Naive thymus-derived CD4-positive, alpha-beta T cell (primary cell): ENCODE data around the gene KLHL22. TPM values are rescaled to one million over a fixed set of nuclear protein-coding genes. Genes with fewer than 3 reads are reported as not detected.

Experiments used
- ATAC-seq: fragments of 150-1000 bp; cut with Tn5 transposase; 2 replicates; pipeline ENCODE4 v1.10.0; 2021; ENCODE audit warnings: mild to moderate bottlenecking, moderate library complexity
- CTCF ChIA-PET: fragments of 350-600 bp; sonication (Branson Sonifier 250); formaldehyde crosslinking; loops from one replicate; lab custom pipeline; 2021; ENCODE audit warnings: antibody characterized with exemption; lab: Charles Lee
- POLR2A ChIA-PET: fragments of 350-600 bp; sonication (Branson Sonifier 250); formaldehyde crosslinking; loops from one replicate; lab custom pipeline; 2021; ENCODE audit warnings: antibody characterized with exemption, inconsistent platforms; lab: Charles Lee
- DNase-seq, 9 donors: peaks; one replicate each; pipeline versions ENCODE4 v3.0.0 to v3.0.0-alpha.2; 2020 to 2022; ENCODE audit warnings: mixed read lengths in 1 of 9
- H3K27ac ChIP-seq: one replicate; pipeline ENCODE4 v1.7.0; 2013; ENCODE audit warnings: mild to moderate bottlenecking, low read depth, low read length, moderate library complexity
- H3K27me3 ChIP-seq, 2 donors: one replicate each; pipeline ENCODE4 v1.7.0; 2013; ENCODE audit warnings: low read length in 2 of 2, mild to moderate bottlenecking in 2 of 2, moderate library complexity in 2 of 2; ENCODE audit not compliant: control insufficient read depth in 2 of 2, insufficient read depth in 2 of 2
- H3K36me3 ChIP-seq, 3 experiments: 1 replicate in 2 of 3; 2 replicates in 1 of 3; pipeline ENCODE4 v1.7.0; 2013; ENCODE audit warnings: low read length in 3 of 3, mild to moderate bottlenecking in 3 of 3, moderate library complexity in 1 of 3; ENCODE audit not compliant: insufficient read depth in 3 of 3, control insufficient read depth in 2 of 3
- H3K4me1 ChIP-seq, 2 donors: one replicate each; pipeline ENCODE4 v1.7.0; 2013; ENCODE audit warnings: low read length in 2 of 2, mild to moderate bottlenecking in 2 of 2, moderate library complexity in 1 of 2; ENCODE audit not compliant: control insufficient read depth in 2 of 2, insufficient read depth in 2 of 2
- H3K4me3 ChIP-seq: 2 replicates; pipeline ENCODE4 v1.7.0; 2013; ENCODE audit warnings: mild to moderate bottlenecking, low read length
- H3K9me3 ChIP-seq, 3 experiments: 1 replicate in 2 of 3; 2 replicates in 1 of 3; pipeline ENCODE4 v1.7.0; 2013; ENCODE audit warnings: low read length in 3 of 3; ENCODE audit not compliant: control insufficient read depth in 2 of 3
- H3K27ac Mint-ChIP-seq, 9 donors: one replicate each; pipeline ENCODE4 v1.8.0; 2020 to 2022; ENCODE audit warnings: mixed read lengths in 9 of 9, mild to moderate bottlenecking in 8 of 9, moderate library complexity in 5 of 9, inconsistent platforms in 2 of 9
- H3K27me3 Mint-ChIP-seq, 5 donors: one replicate each; pipeline ENCODE4 v1.8.0; 2021 to 2022; ENCODE audit warnings: mixed read lengths in 5 of 5, mild to moderate bottlenecking in 1 of 5
- H3K36me3 Mint-ChIP-seq, 5 donors: one replicate each; pipeline ENCODE4 v1.8.0; 2020 to 2022; ENCODE audit warnings: mixed read lengths in 5 of 5, mild to moderate bottlenecking in 3 of 5, inconsistent platforms in 1 of 5
- H3K4me1 Mint-ChIP-seq, 7 donors: one replicate each; pipeline ENCODE4 v1.8.0; 2020 to 2022; ENCODE audit warnings: mixed read lengths in 7 of 7, mild to moderate bottlenecking in 3 of 7, inconsistent platforms in 1 of 7
- H3K4me3 Mint-ChIP-seq, 10 donors: one replicate each; pipeline ENCODE4 v1.8.0; 2020 to 2022; ENCODE audit warnings: mild to moderate bottlenecking in 10 of 10, mixed read lengths in 10 of 10, moderate library complexity in 6 of 10, inconsistent platforms in 2 of 10
- H3K9me3 Mint-ChIP-seq, 11 donors: one replicate each; pipeline ENCODE4 v1.8.0; 2020 to 2022; ENCODE audit warnings: mixed read lengths in 11 of 11, mild to moderate bottlenecking in 4 of 11, inconsistent platforms in 1 of 11, moderate library complexity in 1 of 11
- intact Hi-C, 2 donors: fragments of 100-400 bp; cut with micrococcal nuclease; formaldehyde crosslinking; loops; one replicate each; pipeline ENCODE4 v1.15.1; 2023
- polyA plus RNA-seq, 2 donors: library from polyadenylated mRNA; unstranded; fragments of 300-500 nt; fragmentation: Illumina TruSeq; gene quantifications; one replicate each; pipeline ENCODE4 v1.2.3, GENCODE V29; 2021
- total RNA-seq, 6 experiments: library from RNA in 5 of 6; stranded (reverse) in 5 of 6; gene quantifications; 1 replicate in 5 of 6; 2 replicates in 1 of 6; pipeline ENCODE4 v1.2.3 and lab custom pipeline; 2021 to 2026

KLHL22 gene
- total and polyA plus RNA-seq, 7 experiments from 2014 or later, result 20.6 to 71.3 (median 40.0) TPM

DNA sequence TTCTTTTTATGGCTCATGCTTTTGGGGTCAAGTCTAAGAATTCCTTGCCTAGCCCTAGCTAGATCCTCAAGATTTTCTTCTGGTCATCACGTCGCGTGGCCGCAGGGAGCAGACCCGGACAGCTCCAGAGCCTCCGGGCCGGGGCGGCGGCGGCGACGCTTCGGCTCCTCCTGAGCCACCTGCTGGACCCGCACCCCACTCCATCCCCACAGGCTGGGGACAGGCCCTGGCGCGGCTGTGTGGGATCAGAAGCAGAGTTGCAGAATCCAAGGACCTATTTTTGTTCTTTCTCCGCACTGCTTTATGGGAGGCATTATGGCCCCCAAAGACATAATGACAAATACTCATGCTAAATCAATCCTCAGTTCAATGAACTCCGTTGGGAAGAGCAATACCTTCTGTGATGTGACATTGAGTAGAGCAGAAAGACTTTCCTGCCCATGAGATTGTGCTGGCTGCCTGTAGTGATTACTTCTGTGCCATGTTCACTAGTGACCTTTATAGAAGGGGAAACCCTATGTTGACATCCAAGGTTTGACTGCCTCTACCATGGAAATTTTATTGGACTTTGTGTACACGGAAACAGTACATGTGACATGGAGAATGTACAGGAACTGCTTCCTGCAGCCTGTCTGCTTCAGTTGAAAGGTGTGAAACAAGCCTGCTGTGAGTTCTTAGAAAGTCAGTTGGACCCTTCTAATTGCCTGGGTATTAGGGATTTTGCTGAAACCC lies 45.6 kb downstream of the KLHL22 start:
- H3K27me3 ChIP-seq, result no peaks in the 10 kb centered on the region
- Mint-ChIP-seq H3K36me3 (peaks cover 0 to 37% (median 27%) of the 10 kb centered on the region in 5 donors), H3K27me3 (no peaks in the 10 kb centered on the region), H3K4me3 (no peak overlapping the region), H3K27ac (no peak overlapping the region), H3K4me1 (peaks cover 0 to under 1% (median 0%) of the 10 kb centered on the region in 7 donors), H3K9me3 (peaks cover 0 to 2% (median 0%) of the 10 kb centered on the region in 11 donors)
- no peak overlapping the region for H3K27ac ChIP-seq
- ChIA-PET POLR2A (no interaction called here), CTCF (interaction anchor here (0.6 to 1.5 kb wide), 3 partner anchors 12 to 37 kb away, joined by 4 read pairs; no protein-coding TSS in a partner anchor)
- H3K36me3 ChIP-seq, result peaks cover 0 to 30% (median 0%) of the 10 kb centered on the region in 3 experiments
- ATAC-seq, result no peak
- no peaks in the 10 kb centered on the region for H3K4me1 ChIP-seq
- no peaks in the 10 kb centered on the region for H3K9me3 ChIP-seq
- H3K4me3 ChIP-seq, result no peak overlapping the region
- intact Hi-C loops, result no loop called here
- no peak for DNase-seq

DNA sequence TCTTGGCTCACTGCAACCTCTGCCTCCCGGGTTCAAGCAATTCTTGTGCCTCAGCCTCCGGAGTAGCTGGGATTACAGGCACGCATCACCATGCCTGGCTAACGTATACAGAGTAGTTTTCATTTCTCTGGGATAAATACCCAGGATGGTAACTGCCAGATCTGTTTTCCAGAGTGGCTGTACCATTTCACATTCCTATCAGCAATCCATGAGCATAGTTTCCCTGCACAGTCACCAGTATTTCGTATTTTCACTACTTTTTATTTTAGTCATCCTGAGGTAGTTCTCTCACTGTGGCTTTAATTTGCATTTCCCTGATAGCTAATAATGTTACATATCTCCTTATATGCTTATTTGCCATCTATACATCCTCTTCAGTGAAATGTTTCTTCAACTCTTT lies 47.0 kb downstream of the KLHL22 start:
- H3K4me3 ChIP-seq, result no peak overlapping the region
- no peaks in the 10 kb centered on the region for H3K9me3 ChIP-seq
- no peaks in the 10 kb centered on the region for H3K27me3 ChIP-seq
- H3K27ac Mint-ChIP-seq, result no peak overlapping the region
- H3K4me1 Mint-ChIP-seq, result no peaks in the 10 kb centered on the region
- intact Hi-C loops, result no loop called here
- peaks cover 0 to 43% (median 34%) of the 10 kb centered on the region in 5 donors for H3K36me3 Mint-ChIP-seq
- no peaks in the 10 kb centered on the region for H3K4me1 ChIP-seq
- peaks cover 0 to 42% (median 0%) of the 10 kb centered on the region in 3 experiments for H3K36me3 ChIP-seq
- ChIA-PET POLR2A (interaction anchor here (0.7 kb wide), 2 partner anchors 16 to 23 kb away, joined by 3 read pairs; no protein-coding TSS in a partner anchor), CTCF (interaction anchor here (0.7 kb wide), 1 partner anchor 543 kb away, joined by 4 read pairs; no protein-coding TSS in a partner anchor)
- no peaks in the 10 kb centered on the region for H3K27me3 Mint-ChIP-seq
- H3K27ac ChIP-seq, result no peak overlapping the region
- no peaks in the 10 kb centered on the region for H3K9me3 Mint-ChIP-seq
- ATAC-seq (no peak), DNase-seq (no peak)
- H3K4me3 Mint-ChIP-seq, result no peak overlapping the region

DNA sequence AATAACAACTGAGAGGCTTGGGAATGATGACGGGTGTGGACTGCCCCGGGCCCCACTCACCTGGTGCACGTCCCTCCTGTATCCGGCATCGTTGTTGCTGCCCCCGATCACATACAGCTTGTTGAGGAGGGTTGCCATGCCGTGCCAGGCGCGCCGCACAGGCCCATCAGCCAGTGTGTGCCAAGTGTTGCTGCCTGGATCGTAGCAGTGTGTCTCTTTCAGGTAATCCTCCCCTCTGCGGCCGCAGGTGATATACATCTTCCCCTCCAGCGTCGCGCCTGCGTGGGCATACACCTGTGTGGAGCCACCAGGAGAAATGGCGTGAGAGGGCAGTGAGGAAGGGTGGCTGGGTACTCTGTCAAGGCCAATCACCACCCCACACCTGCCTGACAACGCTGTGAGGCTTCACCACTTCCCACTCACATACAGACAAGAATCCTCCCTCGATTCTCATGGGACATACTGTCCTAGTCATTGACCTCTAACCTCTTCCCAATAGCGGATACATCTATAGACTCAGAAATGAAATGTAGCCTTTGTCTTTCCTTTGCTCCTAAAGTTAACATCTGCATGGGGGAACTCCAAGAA lies 49.1 kb downstream of the KLHL22 start:
- intact Hi-C loops, result no loop called here
- no peaks in the 10 kb centered on the region for H3K27me3 ChIP-seq
- Mint-ChIP-seq H3K4me3 (no peak overlapping the region), H3K4me1 (no peaks in the 10 kb centered on the region), H3K27ac (no peak overlapping the region), H3K36me3 (peaks cover 0 to 49% (median 32%) of the 10 kb centered on the region in 5 donors), H3K27me3 (no peaks in the 10 kb centered on the region), H3K9me3 (no peaks in the 10 kb centered on the region)
- H3K9me3 ChIP-seq, result no peaks in the 10 kb centered on the region
- ATAC-seq (no peak), DNase-seq (no peak)
- no peak overlapping the region for H3K27ac ChIP-seq
- H3K4me1 ChIP-seq, result no peaks in the 10 kb centered on the region
- ChIA-PET CTCF (no interaction called here), POLR2A (interaction anchor here (0.6 kb wide), 1 partner anchor 9 kb away, joined by 3 read pairs; no protein-coding TSS in a partner anchor)
- no peak overlapping the region for H3K4me3 ChIP-seq
- H3K36me3 ChIP-seq, result peaks cover 0 to 48% (median 0%) of the 10 kb centered on the region in 3 experiments

DNA sequence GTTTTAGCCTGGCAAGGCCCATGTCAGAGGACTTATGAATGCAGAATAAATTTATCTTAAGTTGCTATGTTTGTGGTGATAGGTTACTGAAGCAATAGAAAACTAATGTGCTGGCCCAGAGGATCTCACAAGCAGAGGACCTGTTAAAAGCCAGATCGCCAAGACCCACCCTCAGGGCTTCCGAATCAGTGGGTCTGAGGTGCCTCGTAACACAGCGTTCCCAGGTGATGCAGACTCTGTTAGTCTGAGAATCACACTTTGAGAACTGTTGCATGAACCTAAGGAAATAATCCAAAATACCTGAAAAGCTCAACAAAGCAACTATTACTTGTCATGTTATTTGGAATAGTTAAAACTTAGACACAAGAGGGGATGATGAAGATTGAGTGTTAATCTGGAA lies 51.3 kb downstream of the KLHL22 start:
- Histone ChIP-seq H3K27ac (no peak overlapping the region), H3K27me3 (no peaks in the 10 kb centered on the region), H3K4me1 (no peaks in the 10 kb centered on the region), H3K4me3 (no peak overlapping the region), H3K9me3 (no peaks in the 10 kb centered on the region), H3K36me3 (peaks cover 0 to 56% (median 0%) of the 10 kb centered on the region in 3 experiments)
- ChIA-PET POLR2A (interaction anchor here (0.6 to 1.0 kb wide), 3 partner anchors 12 to 147 kb away, joined by 3 to 4 read pairs (median 3); no protein-coding TSS in a partner anchor), CTCF (no interaction called here)
- Mint-ChIP-seq H3K27ac (no peak overlapping the region), H3K9me3 (no peaks in the 10 kb centered on the region), H3K36me3 (peaks cover 0 to 43% (median 22%) of the 10 kb centered on the region in 5 donors), H3K27me3 (peaks cover 0 to 3% (median 0%) of the 10 kb centered on the region in 5 donors), H3K4me1 (peaks cover 0 to 1% (median 0%) of the 10 kb centered on the region in 7 donors), H3K4me3 (no peak overlapping the region)
- ATAC-seq (no peak), DNase-seq (no peak)
- intact Hi-C loops, result no loop called here

DNA sequence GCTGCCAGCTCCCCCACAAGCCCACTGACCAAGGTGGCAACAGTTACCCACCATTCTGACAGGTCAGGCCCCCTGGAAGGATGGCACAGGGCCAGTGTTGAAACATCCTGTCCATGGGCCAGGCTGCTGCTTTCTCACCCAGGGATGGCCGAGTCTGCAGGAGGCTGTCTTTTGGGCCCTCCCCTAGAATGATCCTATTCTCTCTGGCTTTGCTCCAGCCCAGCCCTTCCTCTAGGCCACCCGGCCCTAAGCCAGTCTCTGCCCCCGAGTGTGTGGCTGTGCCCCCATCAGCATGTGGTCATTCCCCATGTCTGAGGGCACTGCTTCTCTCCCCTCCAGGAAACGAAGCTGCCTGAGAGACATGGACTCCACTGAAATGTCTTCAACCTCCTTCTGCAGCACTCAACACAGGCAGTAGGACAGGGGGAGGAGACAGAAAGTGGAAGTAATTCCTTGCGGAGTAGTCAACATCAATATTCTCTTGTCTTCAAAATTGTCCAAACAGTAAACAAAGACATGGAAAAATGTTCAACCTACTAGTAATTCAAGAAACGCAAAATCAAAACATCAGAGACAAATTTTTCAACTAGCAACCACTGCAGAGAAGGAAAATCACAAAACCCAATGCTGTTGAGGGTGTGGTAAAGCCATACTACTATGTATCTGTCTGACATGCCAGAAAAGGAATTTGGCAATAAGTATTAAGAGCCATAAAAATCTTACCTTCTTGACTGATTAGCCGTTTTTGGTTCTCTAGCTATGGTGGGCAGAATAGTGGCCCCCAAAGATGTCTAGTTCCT lies 52.9 kb downstream of the KLHL22 start:
- H3K9me3 Mint-ChIP-seq, result no peaks in the 10 kb centered on the region
- peaks cover 0 to 5% (median 0%) of the 10 kb centered on the region in 7 donors for H3K4me1 Mint-ChIP-seq
- no peak overlapping the region for H3K4me3 Mint-ChIP-seq
- H3K27me3 Mint-ChIP-seq, result peaks cover 0 to 17% (median 4%) of the 10 kb centered on the region in 5 donors
- H3K36me3 ChIP-seq, result peaks cover 0 to 56% (median 0%) of the 10 kb centered on the region in 3 experiments
- CTCF ChIA-PET, result no interaction called here
- peaks cover 0 to 43% (median 22%) of the 10 kb centered on the region in 5 donors for H3K36me3 Mint-ChIP-seq
- H3K4me1 ChIP-seq, result no peaks in the 10 kb centered on the region
- POLR2A ChIA-PET, result interaction anchor here (1.8 kb wide), 1 partner anchor 49 kb away, joined by 4 read pairs; the partner anchor contains the start of gene ZNF74
- H3K4me3 ChIP-seq, result no peak overlapping the region
- ATAC-seq (no peak), DNase-seq (no peak)
- intact Hi-C loops, result no loop called here
- H3K9me3 ChIP-seq, result no peaks in the 10 kb centered on the region
- H3K27ac Mint-ChIP-seq, result no peak overlapping the region
- H3K27ac ChIP-seq, result no peak overlapping the region
- H3K27me3 ChIP-seq, result peaks cover 0 to 5% of the 10 kb centered on the region in 2 donors
